HUES6 (cell line): ENCODE results near the gene KCNH5.

Experiments
- H3K27ac ChIP-seq: 2 replicates; pipeline ENCODE4 v1.7.0; 2013; ENCODE audit warnings: low read depth, mild to moderate bottlenecking, low read length, inconsistent platforms
- H3K27me3 ChIP-seq: 2 replicates; pipeline ENCODE4 v1.6.1; 2013; ENCODE audit warnings: low read length; ENCODE audit not compliant: control insufficient read depth, insufficient read depth
- H3K36me3 ChIP-seq: 2 replicates; pipeline ENCODE4 v1.6.1; 2013; ENCODE audit warnings: low read length; ENCODE audit not compliant: control insufficient read depth, insufficient read depth
- H3K4me1 ChIP-seq: 2 replicates; pipeline ENCODE4 v1.6.1; 2013; ENCODE audit warnings: low read length; ENCODE audit not compliant: control insufficient read depth, insufficient read depth
- H3K4me3 ChIP-seq: 2 replicates; pipeline ENCODE4 v1.5.1; 2013; ENCODE audit warnings: low read depth, low read length
- H3K9ac ChIP-seq: one replicate; pipeline ENCODE4 v1.6.1; 2013; ENCODE audit warnings: mild to moderate bottlenecking, low read length
- H3K9me3 ChIP-seq: 2 replicates; pipeline ENCODE4 v1.6.1; 2013; ENCODE audit warnings: low read depth, low read length; ENCODE audit not compliant: control insufficient read depth, insufficient read depth

KCNH5 gene

DNA sequence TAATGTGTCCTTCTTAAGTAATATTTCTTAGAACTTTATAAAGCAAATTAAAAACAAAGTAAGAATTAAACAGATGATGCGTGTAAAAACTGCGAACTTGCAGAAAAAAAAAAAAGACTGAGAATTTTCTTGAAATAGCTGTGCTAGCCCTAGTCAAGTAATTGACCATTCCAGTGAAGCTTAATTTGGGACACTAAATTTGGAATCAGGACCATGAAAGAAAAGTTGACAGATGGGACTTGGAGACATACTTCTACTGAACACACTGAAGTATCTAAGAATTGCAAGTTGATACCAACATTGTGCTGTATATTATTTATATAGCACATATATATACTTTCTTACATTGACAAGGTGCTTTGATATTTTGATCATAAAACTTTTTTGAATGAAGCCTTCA is 386.6 kb downstream of the KCNH5 start:
- Histone ChIP-seq H3K4me3 (no peak overlapping the region), H3K27me3 (no peaks in the 10 kb centered on the region), H3K9me3 (peaks cover 17% of the 10 kb centered on the region; the same call in 1 of the 2 replicates), H3K27ac (no peak overlapping the region; the same call in 1 of the 2 replicates), H3K4me1 (peaks cover 34% of the 10 kb centered on the region), H3K36me3 (no peaks in the 10 kb centered on the region), H3K9ac (no peak overlapping the region)

DNA sequence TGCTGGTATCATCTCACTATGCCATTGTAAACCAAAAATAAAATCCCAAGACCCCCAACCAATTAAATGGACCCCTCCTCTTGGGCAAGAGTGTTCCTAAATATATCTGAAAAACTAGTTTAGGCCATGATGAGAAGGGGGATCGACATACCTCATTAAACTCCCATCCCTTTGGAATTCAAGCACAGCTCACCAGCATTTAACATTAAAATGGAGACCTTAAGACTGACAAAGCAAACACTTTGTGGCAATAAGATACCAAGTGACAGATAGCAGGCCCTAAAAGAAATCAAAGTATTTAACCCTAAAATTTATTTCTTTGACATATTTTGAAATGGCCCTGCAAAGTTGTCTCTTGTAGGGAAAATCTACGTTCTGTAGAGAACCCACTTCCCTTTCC is 387.9 kb downstream of the KCNH5 start:
- no peaks in the 10 kb centered on the region for H3K36me3 ChIP-seq
- H3K27me3 ChIP-seq, result no peaks in the 10 kb centered on the region
- peaks cover 17% of the 10 kb centered on the region; the same call in 1 of the 2 replicates for H3K9me3 ChIP-seq
- no peak overlapping the region for H3K9ac ChIP-seq
- H3K27ac ChIP-seq, result no peak overlapping the region
- no peak overlapping the region for H3K4me3 ChIP-seq
- peaks cover 25% of the 10 kb centered on the region for H3K4me1 ChIP-seq

DNA sequence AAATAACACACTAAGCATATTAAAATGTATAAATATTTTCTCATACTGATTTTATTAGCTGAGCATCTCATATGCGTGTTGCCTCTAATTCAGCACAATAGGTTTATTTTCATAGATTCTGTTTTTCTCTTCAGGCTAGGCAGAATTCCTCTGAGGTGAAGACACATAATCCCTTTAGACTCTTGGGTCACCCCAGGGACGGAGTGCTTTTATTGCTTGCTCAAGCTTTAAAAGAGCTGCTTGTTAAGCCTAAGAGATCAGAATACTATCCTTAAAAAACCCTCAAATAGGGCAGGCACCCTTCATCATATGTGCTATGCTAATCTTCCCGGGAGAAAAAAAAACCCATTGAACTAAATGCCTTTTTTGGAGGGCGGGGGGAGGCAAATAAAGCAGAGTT is 390.1 kb downstream of the KCNH5 start:
- peaks cover 13% of the 10 kb centered on the region; the same call in 1 of the 2 replicates for H3K9me3 ChIP-seq
- H3K9ac ChIP-seq, result no peak overlapping the region
- no peak overlapping the region for H3K27ac ChIP-seq
- peaks cover 20% of the 10 kb centered on the region for H3K4me1 ChIP-seq
- no peak overlapping the region for H3K4me3 ChIP-seq
- no peaks in the 10 kb centered on the region for H3K27me3 ChIP-seq
- H3K36me3 ChIP-seq, result no peaks in the 10 kb centered on the region

DNA sequence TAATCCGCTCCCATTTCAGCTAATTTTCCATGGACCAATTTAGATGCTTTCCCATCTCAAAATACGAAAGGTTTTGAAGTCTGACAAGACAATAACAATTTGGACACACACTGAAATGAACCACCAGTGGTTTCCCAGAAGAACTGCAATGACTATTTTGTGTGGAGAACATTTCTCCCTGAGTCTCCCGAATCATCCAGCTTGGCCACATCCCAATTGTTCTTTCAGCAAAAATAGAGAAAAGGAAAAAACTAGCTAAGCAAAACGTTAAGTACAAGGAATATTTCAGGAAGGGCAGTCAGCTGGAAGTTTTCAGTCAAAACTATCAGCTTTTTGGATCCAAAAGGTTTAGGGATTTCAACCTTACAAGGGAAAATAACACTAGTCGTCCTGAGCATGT is 390.6 kb downstream of the KCNH5 start:
- no peak overlapping the region for H3K9ac ChIP-seq
- no peak overlapping the region for H3K27ac ChIP-seq
- H3K9me3 ChIP-seq, result peaks cover 9% of the 10 kb centered on the region; the same call in 1 of the 2 replicates
- H3K4me3 ChIP-seq, result no peak overlapping the region
- H3K4me1 ChIP-seq, result peaks cover 20% of the 10 kb centered on the region
- H3K27me3 ChIP-seq, result no peaks in the 10 kb centered on the region
- H3K36me3 ChIP-seq, result no peaks in the 10 kb centered on the region
